OCI-LY3 (cell line): ENCODE results near the gene ZNF883.

Experiments
- H2AFZ ChIP-seq: fragments of 200-600, 300-600 bp; shearing (Covaris generic); 2 replicates; pipeline ENCODE4 v1.6.0; 2014; ENCODE audit warnings: antibody characterized with exemption, low read depth, low read length
- H3K27ac ChIP-seq: fragments of 200-600, 300-600 bp; sonication (generic); 2 replicates; pipeline ENCODE4 v1.5.1; 2014; ENCODE audit warnings: mild to moderate bottlenecking, low read length, moderate library complexity, mixed read lengths
- H3K27me3 ChIP-seq: fragments of 200-600, 300-600 bp; sonication (generic); 2 replicates; pipeline ENCODE4 v1.6.1; 2014; ENCODE audit warnings: low read depth, low read length, mixed read lengths
- H3K36me3 ChIP-seq: fragments of 200-600, 300-600 bp; sonication (generic); replicated peaks from 2 replicates; pipeline ENCODE3; 2014; ENCODE audit warnings: low read depth, low read length, mixed read lengths
- H3K4me1 ChIP-seq: fragments of 300-600, 200-600 bp; sonication (generic); 2 replicates; pipeline ENCODE4 v1.6.1; 2014; ENCODE audit warnings: low read length, mixed read lengths
- H3K4me2 ChIP-seq: fragments of 200-600, 300-600 bp; sonication (generic); 2 replicates; pipeline ENCODE4 v1.6.1; 2014; ENCODE audit warnings: low read length, mixed read lengths
- H3K4me3 ChIP-seq: fragments of 300-600, 200-600 bp; sonication (generic); 2 replicates; pipeline ENCODE4 v1.5.1; 2014; ENCODE audit warnings: antibody characterized with exemption, mild to moderate bottlenecking, low read length, moderate library complexity
- H3K79me2 ChIP-seq: fragments of 300-600, 200-600 bp; shearing (Covaris generic); 2 replicates; pipeline ENCODE4 v1.6.1; 2014; ENCODE audit warnings: mild to moderate bottlenecking, low read length, mixed read lengths
- H3K9ac ChIP-seq: fragments of 300-600, 200-600 bp; shearing (Covaris generic); 2 replicates; pipeline ENCODE4 v1.6.0; 2014; ENCODE audit warnings: mild to moderate bottlenecking, low read length, moderate library complexity
- H3K9me3 ChIP-seq: fragments of 200-600, 300-600 bp; shearing (Covaris generic); 2 replicates; pipeline ENCODE4 v1.6.1; 2014; ENCODE audit warnings: low read length, mixed read lengths; ENCODE audit not compliant: insufficient read depth
- H4K20me1 ChIP-seq: fragments of 200-600, 300-600 bp; sonication (generic); 2 replicates; pipeline ENCODE4 v1.6.1; 2016; ENCODE audit warnings: low read length, mixed read lengths; ENCODE audit not compliant: insufficient read depth
- CTCF ChIP-seq: fragments of 200-600, 300-600 bp; sonication (generic); IDR thresholded peaks from 2 replicates; pipeline ENCODE4 v1.5.1; 2014; ENCODE audit warnings: antibody characterized with exemption, low read length, low read depth
- EZH2phosphoT487 ChIP-seq: fragments of 200-600 bp; shearing (Covaris generic); IDR thresholded peaks from 2 replicates; pipeline ENCODE4 v1.6.1; 2018; ENCODE audit warnings: antibody characterized with exemption, mixed run types, low read depth

ZNF883 gene

GRCh38 chr9:112939418-112939817 lies 72.6 kb downstream of the ZNF883 start:
- H3K4me3 ChIP-seq: no peak overlapping the region
- H3K79me2 ChIP-seq: no peaks in the 10 kb centered on the region
- H3K4me1 ChIP-seq: no peaks in the 10 kb centered on the region
- no peaks in the 10 kb centered on the region for H3K9me3 ChIP-seq
- peaks cover 9% of the 10 kb centered on the region; the same call in 1 of the 2 replicates for H3K27me3 ChIP-seq
- no peaks in the 10 kb centered on the region for H3K36me3 ChIP-seq
- H3K27ac ChIP-seq: no peak overlapping the region
- no peak overlapping the region for H3K4me2 ChIP-seq
- H4K20me1 ChIP-seq: no peaks in the 10 kb centered on the region
- no peak overlapping the region for H3K9ac ChIP-seq
- H2AFZ ChIP-seq: no peak overlapping the region
- no peak for TF ChIP-seq EZH2phosphoT487
- TF ChIP-seq CTCF: no peak

- Histone ChIP-seq H3K4me3 (no peak overlapping the region), H3K36me3 (no peaks in the 10 kb centered on the region), H3K27ac (no peak overlapping the region), H3K4me2 (no peak overlapping the region), H3K4me1 (no peaks in the 10 kb centered on the region), H3K9ac (no peak overlapping the region), H2AFZ (no peak overlapping the region), H3K79me2 (no peaks in the 10 kb centered on the region), H3K9me3 (no peaks in the 10 kb centered on the region), H3K27me3 (peaks cover 16% of the 10 kb centered on the region; the same call in 1 of the 2 replicates), H4K20me1 (no peaks in the 10 kb centered on the region)
- TF ChIP-seq EZH2phosphoT487 (no peak), CTCF (no peak)
Observed at GRCh38 chr9:112933696-112934095, 78.3 kb downstream of the ZNF883 start.

DNA sequence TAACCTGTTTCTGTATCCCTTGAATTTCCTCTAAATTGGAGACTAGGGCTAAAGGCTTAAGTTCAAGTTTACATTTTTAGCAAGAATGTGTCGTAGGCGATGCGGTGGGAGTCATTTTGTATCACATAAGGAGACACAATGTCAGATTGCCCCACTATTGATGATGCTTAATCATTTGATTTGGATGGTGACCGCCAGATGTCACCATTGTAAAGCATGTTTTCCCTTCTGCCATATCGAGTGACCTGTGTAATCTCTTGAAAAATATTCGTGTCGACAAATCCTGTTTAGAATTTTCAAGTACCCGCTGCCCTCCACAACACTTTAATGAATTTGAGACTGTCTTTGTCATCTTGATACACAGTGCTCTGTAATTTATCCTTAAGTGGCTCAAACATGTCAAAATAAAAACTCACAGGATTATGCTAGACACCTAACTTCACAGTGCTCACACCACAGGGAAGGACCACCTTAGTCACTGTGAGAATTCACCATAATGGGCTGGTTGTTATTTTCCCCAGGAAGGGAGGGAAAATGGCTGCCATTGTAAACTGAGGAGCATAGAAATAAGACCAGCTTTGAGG lies 86.8 kb downstream of the ZNF883 start:
- Histone ChIP-seq H3K36me3 (no peaks in the 10 kb centered on the region), H3K9ac (no peak overlapping the region), H3K4me3 (peak overlapping the region; percentile 43; the same call in 1 of the 2 replicates), H3K27ac (no peak overlapping the region), H2AFZ (peak overlapping the region; percentile 80), H3K79me2 (no peaks in the 10 kb centered on the region), H3K9me3 (no peaks in the 10 kb centered on the region), H3K27me3 (peaks cover 18% of the 10 kb centered on the region; the same call in 1 of the 2 replicates), H3K4me1 (peaks cover 23% of the 10 kb centered on the region), H4K20me1 (no peaks in the 10 kb centered on the region), H3K4me2 (peak overlapping the region; percentile 73)
- TF ChIP-seq EZH2phosphoT487 (no peak), CTCF (peak; percentile 73)

DNA sequence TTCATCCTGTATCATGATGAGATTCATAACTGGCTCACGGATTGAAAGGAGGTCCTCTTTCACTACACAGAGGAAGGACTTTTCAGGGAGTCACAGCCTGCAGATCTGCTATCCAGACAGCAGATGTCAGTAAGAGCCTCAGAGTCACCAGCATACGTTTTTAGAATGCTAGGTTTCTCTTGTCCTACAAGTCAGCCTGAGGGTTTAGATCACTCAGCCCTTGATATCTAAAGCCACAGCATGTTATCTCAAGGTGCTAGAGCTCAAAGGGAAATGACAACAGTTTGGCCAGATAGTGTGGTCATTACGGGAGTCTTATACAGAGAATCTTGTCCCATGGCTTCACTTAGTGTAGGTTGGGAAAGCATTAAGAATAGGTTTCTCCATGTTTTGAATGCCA lies 90.4 kb downstream of the ZNF883 start:
- TF ChIP-seq EZH2phosphoT487: no peak
- peak; percentile 76 for TF ChIP-seq CTCF
- peak overlapping the region; percentile 30 for H3K4me2 ChIP-seq
- no peaks in the 10 kb centered on the region for H3K9me3 ChIP-seq
- H3K27ac ChIP-seq: no peak overlapping the region
- no peaks in the 10 kb centered on the region for H3K79me2 ChIP-seq
- H3K4me1 ChIP-seq: peaks cover 23% of the 10 kb centered on the region
- no peak overlapping the region for H2AFZ ChIP-seq
- H3K4me3 ChIP-seq: 0 out of 2 replicates have a peak overlapping the region, but pooled peaks have one; percentile 9
- no peak overlapping the region for H3K9ac ChIP-seq
- H4K20me1 ChIP-seq: no peaks in the 10 kb centered on the region
- peaks cover 21% of the 10 kb centered on the region for H3K27me3 ChIP-seq
- H3K36me3 ChIP-seq: no peaks in the 10 kb centered on the region
